Cerebellar nuclear complex (tissue), 1 donor: ENCODE results near the gene KRT13.
"Not testable (repeated sequence)": the region's sequence is repeated elsewhere in the genome, so short reads cannot be mapped to it uniquely, and the experiment has no call there.

Experiments
- DNase-seq, 2 experiments: peaks; one replicate each; lab custom pipeline; 2025; lab: John Stamatoyannopoulos, UW

Gene KRT13

DNA sequence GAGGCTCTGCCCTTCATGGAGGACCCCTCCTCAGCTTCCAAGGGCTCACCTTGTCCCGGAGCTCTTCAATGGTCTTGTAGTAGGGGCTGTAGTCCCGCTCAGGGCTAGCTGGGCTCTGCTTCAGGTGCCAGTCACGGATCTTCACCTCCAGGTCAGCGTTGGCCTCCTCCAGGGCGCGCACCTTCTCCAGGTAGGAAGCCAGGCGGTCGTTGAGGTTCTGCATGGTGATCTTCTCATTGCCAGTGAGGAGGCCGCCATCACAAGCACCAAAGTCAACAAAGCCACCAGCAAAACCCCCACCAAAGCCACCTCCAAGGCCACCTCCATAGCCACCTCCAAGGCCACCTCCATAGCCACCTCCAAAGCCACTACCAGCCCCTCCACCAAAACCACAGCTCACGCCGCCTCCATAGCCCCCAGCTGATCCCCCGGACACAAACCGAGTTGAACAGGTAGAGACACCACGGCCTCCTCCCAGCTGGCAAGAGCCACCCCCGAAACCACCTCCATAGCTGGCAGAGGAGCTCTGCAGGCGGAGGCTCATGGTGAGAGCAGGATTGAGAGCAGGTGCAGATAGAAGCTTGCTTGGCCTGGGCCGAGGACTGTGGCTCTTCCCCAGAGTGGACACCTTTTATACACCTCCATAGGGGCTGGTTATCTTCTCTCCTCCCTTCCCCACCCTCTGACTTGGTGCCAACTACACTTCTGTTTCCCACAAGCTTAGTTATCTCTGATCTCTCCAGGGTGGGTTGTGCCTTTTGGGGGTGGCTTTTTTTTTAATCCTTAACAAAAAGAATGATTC lies at the start of gene KRT13:
Gene KRT13 (minus strand): TSS at position 606 of the 802 bp plus-strand sequence. CDS start 62 bp downstream, at position 544.
- no peak for DNase-seq

- DNase-seq: no peak
These were observed 48.7 kb upstream of the KRT13 start for GRCh38 chr17:41553987-41554680.

DNA sequence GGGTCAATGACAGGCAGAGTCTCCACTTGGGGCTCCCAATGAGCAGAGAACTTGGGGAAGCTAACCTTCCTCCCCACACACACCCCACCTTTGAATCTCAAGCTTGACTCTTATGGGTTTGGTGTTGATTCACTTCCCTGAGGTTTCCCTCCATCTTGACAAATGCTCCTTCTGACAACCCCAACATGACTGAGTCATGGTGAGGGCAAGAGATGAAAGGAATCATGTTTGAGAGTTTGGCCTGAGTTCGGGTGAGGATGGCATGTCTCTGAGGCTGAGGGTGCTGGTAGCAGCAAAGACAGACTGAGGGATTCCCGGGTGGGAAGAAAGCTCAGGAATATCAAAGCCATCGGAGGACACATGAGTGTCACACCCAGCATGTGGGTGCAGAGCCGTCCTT lies 47.8 kb upstream of the KRT13 start:
- no peak for DNase-seq

DNA sequence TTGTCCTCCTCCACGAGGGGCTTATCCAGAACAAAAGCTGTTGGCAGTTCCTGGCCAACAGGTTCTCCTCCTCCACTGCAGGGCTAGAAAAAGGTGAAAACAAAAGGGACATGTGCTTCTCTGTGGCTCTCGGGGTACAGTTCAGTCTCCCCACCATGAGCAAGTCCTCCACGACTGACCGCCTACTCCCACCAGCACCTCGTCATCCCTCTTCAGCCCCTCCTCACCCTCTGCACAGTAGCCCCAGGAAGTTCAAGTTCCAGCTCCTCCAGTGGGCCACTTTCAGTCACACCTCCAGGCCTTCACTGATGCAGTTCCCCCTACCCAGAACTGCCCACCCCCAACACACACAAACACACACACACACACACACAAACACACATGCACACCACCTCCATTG lies 47.0 kb upstream of the KRT13 start:
- DNase-seq: no peak

DNA sequence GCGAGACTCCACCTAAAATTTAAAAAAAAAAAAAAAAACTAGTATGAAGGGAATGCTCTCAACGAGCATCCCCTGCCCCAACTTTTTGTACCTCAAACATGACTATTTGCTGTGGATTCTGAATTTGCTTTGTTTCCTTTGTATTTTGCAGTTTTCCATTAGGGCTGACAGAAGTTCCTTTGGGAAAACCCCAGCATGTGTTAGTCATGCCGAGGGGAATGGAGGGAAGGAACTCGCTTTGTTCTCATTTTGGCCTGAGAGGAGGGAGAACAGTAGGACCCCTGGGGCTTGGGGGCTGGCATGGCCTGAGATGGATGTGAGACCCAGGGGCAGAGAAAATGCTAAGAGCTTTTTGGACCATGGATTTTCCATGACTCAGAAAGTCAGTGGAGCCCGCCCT lies 46.0 kb upstream of the KRT13 start:
- DNase-seq: no peak

- DNase-seq: no peak
These were observed 44.2 kb upstream of the KRT13 start for GRCh38 chr17:41549596-41550039.

GRCh38 chr17:41548844-41549595 lies 43.6 kb upstream of the KRT13 start:
- peak in 1 of 2 experiments; percentile 16 for DNase-seq

GRCh38 chr17:41547921-41548843 lies 42.8 kb upstream of the KRT13 start:
- DNase-seq: no peak

- DNase-seq: no peak
These were observed 42.0 kb upstream of the KRT13 start for GRCh38 chr17:41547378-41547841.

DNA sequence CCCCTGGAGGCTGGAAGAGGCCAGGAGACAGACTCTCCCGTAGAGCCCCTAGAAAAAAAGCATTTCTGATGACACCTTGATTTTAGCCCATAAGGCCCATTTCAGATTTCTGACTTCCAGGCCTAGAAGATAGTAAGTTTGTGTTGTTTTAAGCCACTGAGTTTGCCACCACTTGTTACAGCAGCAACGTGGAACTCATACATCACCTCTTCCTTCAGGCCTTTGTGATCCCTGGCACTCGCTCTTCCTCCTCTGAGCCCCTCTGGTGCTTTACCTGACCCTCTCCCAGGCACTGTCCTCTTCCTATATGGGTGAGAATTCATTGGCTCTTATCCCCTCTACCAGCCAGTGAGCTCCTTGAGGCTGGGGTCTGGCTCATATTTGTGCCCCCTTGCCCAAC lies 41.4 kb upstream of the KRT13 start:
- no peak for DNase-seq

DNA sequence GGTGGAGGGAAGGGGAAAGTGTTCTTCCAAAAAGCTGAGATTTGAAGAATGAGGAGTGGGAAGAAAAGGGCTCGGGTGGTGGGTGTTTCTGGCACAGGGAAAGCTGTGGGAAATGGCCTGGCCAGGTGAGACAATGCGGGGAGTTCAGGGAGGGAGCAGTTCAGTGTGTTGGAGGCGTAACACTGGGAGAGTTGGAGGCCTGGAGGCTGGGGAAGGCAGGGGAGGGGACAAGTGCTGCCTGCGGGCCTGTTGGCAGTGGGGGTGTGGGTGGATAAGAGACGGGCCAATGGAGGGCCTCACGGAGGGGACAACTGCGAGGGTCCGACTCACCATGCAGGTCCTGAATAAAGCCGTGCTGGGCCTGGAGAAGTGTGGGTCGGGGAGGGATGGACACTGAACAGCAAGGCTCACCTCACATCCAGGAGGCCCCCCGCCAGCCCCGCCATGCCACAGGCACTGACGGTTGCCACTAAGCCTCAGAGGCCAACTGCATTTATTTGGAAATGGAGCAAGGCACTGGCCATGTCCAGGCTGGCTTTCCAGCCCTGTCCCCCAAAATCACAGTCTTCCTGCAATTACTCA lies 40.5 kb upstream of the KRT13 start:
- DNase-seq: no peak

DNA sequence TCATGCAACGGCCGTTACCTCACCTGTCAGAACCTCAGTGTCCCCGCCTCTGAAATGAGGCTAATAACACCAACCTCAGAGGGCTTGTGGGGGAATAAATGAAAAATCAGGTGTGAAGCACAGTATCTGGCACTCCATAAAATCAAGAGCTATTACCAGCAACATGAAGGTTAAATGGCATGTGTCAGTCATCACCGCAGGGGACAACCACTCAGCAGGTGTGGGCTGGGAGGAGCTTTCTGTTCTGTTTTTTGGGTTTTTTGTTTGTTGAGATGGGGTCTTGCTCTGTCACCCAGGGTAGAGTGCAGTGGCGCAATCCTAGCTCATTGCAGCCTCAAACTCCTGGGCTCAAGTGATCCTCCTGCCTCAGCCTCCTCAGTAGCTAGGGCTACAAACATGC lies 39.5 kb upstream of the KRT13 start:
- DNase-seq: no peak

- DNase-seq: no peak
These were observed 39.1 kb upstream of the KRT13 start for GRCh38 chr17:41544491-41544892.

DNA sequence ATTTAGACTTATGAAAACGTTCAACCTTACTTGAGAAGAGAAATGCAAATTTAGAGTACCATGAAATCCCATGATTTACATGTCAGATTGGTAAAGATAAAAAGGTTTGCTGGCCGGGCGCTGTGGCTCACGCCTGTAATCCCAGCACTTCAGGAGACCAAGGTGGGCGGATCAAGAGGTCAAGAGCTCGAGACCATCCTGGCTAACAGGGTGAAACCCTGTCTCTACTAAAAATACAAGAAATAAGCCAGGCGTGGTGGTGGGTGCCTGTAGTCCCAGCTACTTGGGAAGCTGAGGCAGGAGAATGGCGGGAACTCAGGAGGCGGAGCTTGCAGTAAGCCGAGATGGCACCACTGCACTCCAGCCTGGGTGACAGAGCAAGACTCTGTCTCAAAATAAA lies 37.4 kb upstream of the KRT13 start:
- not testable (repeated sequence) for DNase-seq

GRCh38 chr17:41542357-41542756 lies 36.9 kb upstream of the KRT13 start:
- no peak for DNase-seq

- no peak for DNase-seq
These were observed 35.7 kb upstream of the KRT13 start for GRCh38 chr17:41540921-41541625.

GRCh38 chr17:41539979-41540701 lies 34.7 kb upstream of the KRT13 start:
- no peak for DNase-seq

GRCh38 chr17:41539071-41539492 lies 33.7 kb upstream of the KRT13 start:
- DNase-seq: no peak

DNA sequence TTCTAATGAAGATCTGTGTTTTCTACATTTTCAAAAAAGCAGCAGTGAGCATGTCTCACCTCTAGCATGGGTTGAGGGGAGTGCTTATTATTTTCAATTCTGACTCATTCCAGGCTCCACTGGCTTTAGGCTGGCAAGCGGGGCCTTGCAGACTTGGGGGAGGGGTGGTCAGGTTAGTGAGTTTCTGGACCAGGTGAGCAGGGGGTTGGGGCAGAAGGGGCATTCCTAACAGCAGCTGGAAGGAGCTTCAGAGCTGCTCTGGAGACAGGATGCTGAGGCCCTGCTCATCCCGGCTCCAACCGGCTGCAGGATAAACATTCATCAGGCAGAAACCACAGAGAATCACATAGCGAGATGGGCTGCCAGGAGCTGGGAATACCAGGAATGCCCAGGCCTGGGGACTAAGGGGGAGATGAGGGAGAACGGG lies 33.2 kb upstream of the KRT13 start:
- DNase-seq: no peak

GRCh38 chr17:41537990-41538389 lies 32.6 kb upstream of the KRT13 start:
- no peak for DNase-seq
